Measurements from ENCODE around the gene PARD6A. TPM values are rescaled to one million over a fixed set of nuclear protein-coding genes. Genes with fewer than 3 reads are reported as not detected.
"Not testable (repeated sequence)": the region's sequence is repeated elsewhere in the genome, so short reads cannot be mapped to it uniquely, and the experiment has no call there.

Gene PARD6A
- total RNA-seq, 1 experiment from 2014 or later, result 9.5 TPM

GRCh38 chr16:67679935-67680897 lies 19.5 kb downstream of the PARD6A start:
- Mint-ChIP-seq H3K9me3 (ENCODE audit: low read depth, unreplicated experiment) (no peaks in the 10 kb centered on the region), H3K4me1 (ENCODE audit: low read depth, unreplicated experiment) (no peaks in the 10 kb centered on the region), H3K27me3 (ENCODE audit: unreplicated experiment) (no peaks in the 10 kb centered on the region), H3K27ac (ENCODE audit: unreplicated experiment) (no peak overlapping the region), H3K36me3 (ENCODE audit: insufficient read depth, unreplicated experiment) (peaks cover 6% of the 10 kb centered on the region), H3K4me3 (ENCODE audit: low read depth, unreplicated experiment) (no peak overlapping the region)
- TF ChIP-seq, protein P1, sequence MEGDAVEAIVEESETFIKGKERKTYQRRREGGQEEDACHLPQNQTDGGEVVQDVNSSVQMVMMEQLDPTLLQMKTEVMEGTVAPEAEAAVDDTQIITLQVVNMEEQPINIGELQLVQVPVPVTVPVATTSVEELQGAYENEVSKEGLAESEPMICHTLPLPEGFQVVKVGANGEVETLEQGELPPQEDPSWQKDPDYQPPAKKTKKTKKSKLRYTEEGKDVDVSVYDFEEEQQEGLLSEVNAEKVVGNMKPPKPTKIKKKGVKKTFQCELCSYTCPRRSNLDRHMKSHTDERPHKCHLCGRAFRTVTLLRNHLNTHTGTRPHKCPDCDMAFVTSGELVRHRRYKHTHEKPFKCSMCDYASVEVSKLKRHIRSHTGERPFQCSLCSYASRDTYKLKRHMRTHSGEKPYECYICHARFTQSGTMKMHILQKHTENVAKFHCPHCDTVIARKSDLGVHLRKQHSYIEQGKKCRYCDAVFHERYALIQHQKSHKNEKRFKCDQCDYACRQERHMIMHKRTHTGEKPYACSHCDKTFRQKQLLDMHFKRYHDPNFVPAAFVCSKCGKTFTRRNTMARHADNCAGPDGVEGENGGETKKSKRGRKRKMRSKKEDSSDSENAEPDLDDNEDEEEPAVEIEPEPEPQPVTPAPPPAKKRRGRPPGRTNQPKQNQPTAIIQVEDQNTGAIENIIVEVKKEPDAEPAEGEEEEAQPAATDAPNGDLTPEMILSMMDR (IDR thresholded peaks at IDR 0.05; ENCODE audit: unreplicated experiment), result no peak
- CTCF ChIA-PET, result interaction anchor here (1.0 kb wide), 1 partner anchor 20 kb away, joined by 4 read pairs; the partner anchor contains the start of gene ACD
- intact Hi-C loops (cut with micrococcal nuclease; ENCODE audit: unreplicated experiment), result no loop called here
- DNase-seq, result no peak
- BruUV-seq (replicated peaks), result no TSS peak

DNA sequence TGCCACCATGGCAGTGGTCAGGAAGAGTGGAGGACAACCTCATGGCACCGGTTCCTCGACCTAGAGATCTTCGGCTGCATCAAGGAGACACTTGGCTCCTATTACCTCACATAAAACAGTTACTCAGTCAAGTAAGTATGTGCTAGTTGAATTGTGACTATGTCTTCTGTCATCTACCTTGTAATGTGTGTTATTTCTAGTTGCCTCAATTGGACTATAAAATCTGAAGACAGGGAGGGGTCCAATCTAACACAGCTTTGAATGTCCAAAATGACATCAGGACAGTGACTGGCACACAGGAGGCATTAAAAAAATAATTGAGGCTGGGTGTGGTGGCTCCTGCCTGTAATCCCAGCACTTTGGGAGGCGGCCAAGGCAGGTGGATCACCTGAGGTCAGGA lies 23.0 kb downstream of the PARD6A start:
- no peaks in the 10 kb centered on the region for H3K27me3 Mint-ChIP-seq (ENCODE audit: unreplicated experiment)
- DNase-seq, result no peak
- H3K27ac Mint-ChIP-seq (ENCODE audit: unreplicated experiment), result no peak overlapping the region
- intact Hi-C loops (cut with micrococcal nuclease; ENCODE audit: unreplicated experiment), result no loop called here
- no peaks in the 10 kb centered on the region for H3K9me3 Mint-ChIP-seq (ENCODE audit: low read depth, unreplicated experiment)
- CTCF ChIA-PET, result interaction anchor here (0.6 kb wide), 1 partner anchor 208 kb away, joined by 4 read pairs; no protein-coding TSS in a partner anchor
- BruUV-seq (replicated peaks), result no TSS peak
- H3K4me3 Mint-ChIP-seq (ENCODE audit: low read depth, unreplicated experiment), result no peak overlapping the region
- TF ChIP-seq, protein P1 (IDR thresholded peaks at IDR 0.05; ENCODE audit: unreplicated experiment), result no peak
- peaks cover 9% of the 10 kb centered on the region for H3K36me3 Mint-ChIP-seq (ENCODE audit: insufficient read depth, unreplicated experiment)
- no peaks in the 10 kb centered on the region for H3K4me1 Mint-ChIP-seq (ENCODE audit: low read depth, unreplicated experiment)

GRCh38 chr16:67685388-67686112 lies 24.8 kb downstream of the PARD6A start:
- TF ChIP-seq, protein P1 (IDR thresholded peaks at IDR 0.05; ENCODE audit: unreplicated experiment), result no peak
- no peak overlapping the region for H3K27ac Mint-ChIP-seq (ENCODE audit: unreplicated experiment)
- CTCF ChIA-PET, result no interaction called here
- H3K27me3 Mint-ChIP-seq (ENCODE audit: unreplicated experiment), result no peaks in the 10 kb centered on the region
- no peaks in the 10 kb centered on the region for H3K9me3 Mint-ChIP-seq (ENCODE audit: low read depth, unreplicated experiment)
- H3K4me3 Mint-ChIP-seq (ENCODE audit: low read depth, unreplicated experiment), result no peak overlapping the region
- BruUV-seq (replicated peaks), result no TSS peak
- DNase-seq, result no peak
- no peaks in the 10 kb centered on the region for H3K4me1 Mint-ChIP-seq (ENCODE audit: low read depth, unreplicated experiment)
- intact Hi-C loops (cut with micrococcal nuclease; ENCODE audit: unreplicated experiment), result no loop called here
- peaks cover 9% of the 10 kb centered on the region for H3K36me3 Mint-ChIP-seq (ENCODE audit: insufficient read depth, unreplicated experiment)

GRCh38 chr16:67693517-67694285 lies 32.9 kb downstream of the PARD6A start:
- H3K36me3 Mint-ChIP-seq (ENCODE audit: insufficient read depth, unreplicated experiment); intact Hi-C loops (cut with micrococcal nuclease; ENCODE audit: unreplicated experiment); H3K27ac Mint-ChIP-seq (ENCODE audit: unreplicated experiment); H3K4me3 Mint-ChIP-seq (ENCODE audit: low read depth, unreplicated experiment); DNase-seq; BruUV-seq (replicated peaks); H3K9me3 Mint-ChIP-seq (ENCODE audit: low read depth, unreplicated experiment); H3K27me3 Mint-ChIP-seq (ENCODE audit: unreplicated experiment); CTCF ChIA-PET: not testable (repeated sequence)
- peaks cover 13% of the 10 kb centered on the region for H3K4me1 Mint-ChIP-seq (ENCODE audit: low read depth, unreplicated experiment)
